K562 (cell line): ENCODE measurements around the gene TLE3. TPM values are rescaled to one million over a fixed set of nuclear protein-coding genes. Genes with fewer than 3 reads are reported as not detected.

ENCODE experiments used
- ATAC-seq: fragments of 200-7000 bp; cut with Tn5 transposase; 3 replicates; pipeline ENCODE4 v1.9.1; 2020; ENCODE audit warnings: moderate library complexity
- BruUV-seq: library from RNA; stranded (reverse); fragments of 400-500 nt; replicated peaks from 2 replicates; lab custom pipeline; 2021; lab: Mats Ljungman, UMichigan
- CTCF ChIA-PET: fragments of 300-600 bp; formaldehyde crosslinking; extraction: SDS; loops from one replicate; lab custom pipeline; 2021; ENCODE audit warnings: low intra/inter-chr PET ratio; lab: Yijun Ruan, JAX
- POLR2A ChIA-PET: fragments of 300-600, 350-650 bp; sonication (Branson Sonifier 250); formaldehyde crosslinking; extraction: SDS; loops from one replicate; lab custom pipeline; 2021; ENCODE audit warnings: antibody characterized with exemption, inconsistent platforms; lab: Yijun Ruan, JAX
- DNase-seq, 4 experiments: peaks; one replicate each; pipeline versions ENCODE4 v3.0.0 to v3.0.0-alpha.2; 2011 to 2018; ENCODE audit warnings: low spot score in 3 of 4, mixed read lengths in 3 of 4; ENCODE audit errors: extremely low read depth in 1 of 4
- FAIRE-seq: peaks from 2 replicates; lab custom pipeline; 2011; peaks lifted over from hg19 to GRCh38; lab: Jason Lieb, UNC
- H2AFZ ChIP-seq: 2 replicates; pipeline ENCODE4 v1.6.0; 2011; ENCODE audit warnings: low read depth, low read length, control low read depth, inconsistent platforms
- H3K27ac ChIP-seq: fragments of 200-600 bp; 3 replicates; pipeline ENCODE4 v1.8.0; 2011; ENCODE audit warnings: low read depth, mild to moderate bottlenecking, control low read depth, inconsistent platforms, low read length, moderate library complexity, mixed read lengths; ENCODE audit errors: extremely low read depth
- H3K27me3 ChIP-seq, 2 experiments: fragments of 300-600 bp in 1 of 2; 2 replicates in 1 of 2; 3 replicates in 1 of 2; pipeline versions ENCODE4 v1.6.0 to v1.8.0; 2011; ENCODE audit warnings: inconsistent platforms in 2 of 2, low read length in 2 of 2, mild to moderate bottlenecking in 1 of 2, mixed read lengths in 1 of 2, moderate library complexity in 1 of 2; ENCODE audit not compliant: control insufficient read depth in 2 of 2, insufficient read depth in 2 of 2
- H3K36me3 ChIP-seq: fragments of 300-600 bp; 3 replicates; pipeline ENCODE4 v1.8.0; 2011; ENCODE audit warnings: mild to moderate bottlenecking, low read length, inconsistent platforms; ENCODE audit not compliant: control insufficient read depth, insufficient read depth
- H3K4me1 ChIP-seq, 2 experiments: fragments of 200-600 bp in 1 of 2; replicated peaks in 1 of 2; 2 replicates in 1 of 2; 3 replicates in 1 of 2; pipeline versions ENCODE4 v1.5.1 to v1.8.0; 2011; ENCODE audit warnings: inconsistent platforms in 2 of 2, low read length in 2 of 2, mild to moderate bottlenecking in 1 of 2, mixed read lengths in 1 of 2, moderate library complexity in 1 of 2; ENCODE audit not compliant: control insufficient read depth in 2 of 2, insufficient read depth in 2 of 2
- H3K4me2 ChIP-seq: 2 replicates; pipeline ENCODE4 v1.6.1; 2011; ENCODE audit warnings: low read length, control low read depth, inconsistent platforms, mixed read lengths; ENCODE audit not compliant: insufficient read depth
- H3K4me3 ChIP-seq: fragments of 200-600 bp; sonication (generic), shearing (Covaris generic); 2 replicates; pipeline ENCODE4 v1.5.1; 2016; ENCODE audit warnings: control low read depth, inconsistent platforms
- H3K79me2 ChIP-seq: fragments of 200-600 bp; 3 replicates; pipeline ENCODE4 v1.8.0; 2011; ENCODE audit warnings: low read length, inconsistent platforms; ENCODE audit not compliant: control insufficient read depth, insufficient read depth
- H3K9ac ChIP-seq, 2 experiments: 2 replicates each; pipeline versions ENCODE4 v1.6.0 to v1.6.1; 2011; ENCODE audit warnings: low read depth in 2 of 2, low read length in 2 of 2, control low read depth in 1 of 2, inconsistent platforms in 1 of 2, mild to moderate bottlenecking in 1 of 2, mixed read lengths in 1 of 2; ENCODE audit not compliant: insufficient read depth in 1 of 2
- H3K9me1 ChIP-seq: one replicate; pipeline ENCODE4 v1.6.0; 2011; ENCODE audit warnings: inconsistent platforms, mild to moderate bottlenecking, low read length, moderate library complexity; ENCODE audit not compliant: control insufficient read depth, insufficient read depth
- H3K9me3 ChIP-seq: replicated peaks from 2 replicates; pipeline ENCODE4 v1.5.1; 2011; ENCODE audit warnings: low read depth, low read length, inconsistent platforms; ENCODE audit not compliant: control insufficient read depth, insufficient read depth
- H4K20me1 ChIP-seq: replicated peaks from 2 replicates; pipeline ENCODE4 v1.6.1; 2011; ENCODE audit warnings: low read length, inconsistent platforms, mixed read lengths; ENCODE audit not compliant: control insufficient read depth, insufficient read depth
- ILF3 ChIP-seq: fragments of 450-650 bp; IDR thresholded peaks from 2 replicates; pipeline ENCODE4 v1.6.1; 2018; ENCODE audit warnings: antibody characterized with exemption, mild to moderate bottlenecking, moderate library complexity, borderline replicate concordance
- NEUROD1 ChIP-seq: fragments of 150-350 bp; IDR thresholded peaks from 2 replicates; pipeline ENCODE4 v1.6.1; 2014; ENCODE audit warnings: borderline replicate concordance, low read length, low read depth; ENCODE audit not compliant: partially characterized antibody
- NFIX ChIP-seq: fragments of 250-450 bp; sonication (Bioruptor Pico); IDR thresholded peaks from 2 replicates; pipeline ENCODE4 v1.4.0; 2020; ENCODE audit warnings: low read depth, mild to moderate bottlenecking, moderate library complexity
- PTBP1 ChIP-seq: fragments of 200-400 bp; formaldehyde crosslinking; IDR thresholded peaks from 2 replicates; pipeline ENCODE4 v1.6.1; 2017; ENCODE audit warnings: low read depth, low read length
- SIN3B ChIP-seq: fragments of 450-650 bp; IDR thresholded peaks from 2 replicates; pipeline ENCODE4 v1.6.1; 2017; ENCODE audit warnings: low read depth, mild to moderate bottlenecking, moderate library complexity
- ZKSCAN1 ChIP-seq: fragments of 150-350 bp; IDR thresholded peaks from 2 replicates; pipeline ENCODE4 v1.6.1; 2016; ENCODE audit warnings: low read depth, low read length
- WGBS: fragments of 100-300 bp; shearing (Covaris generic); methylation state at CpG from one replicate; pipeline ENCODE4 v1.1.6; 2016; ENCODE audit warnings: low coverage, mixed read lengths; ENCODE audit not compliant: insufficient coverage; ENCODE audit errors: missing lambda C conversion rate; 5-methylcytosine and 5-hydroxymethylcytosine counted together
- in situ Hi-C: fragments of 300-500 bp; cut with MboI; formaldehyde crosslinking; loops from 4 replicates; pipeline ENCODE4 v1.15.0; 2018; ENCODE audit warnings: inconsistent platforms, mixed read lengths
- intact Hi-C: fragments of 100-400 bp; cut with micrococcal nuclease; formaldehyde crosslinking; loops from 2 replicates; pipeline ENCODE4 v1.14.2; 2022
- polyA plus RNA-seq, 8 experiments: library from polyadenylated mRNA; depleted of rRNA in 4 of 8; stranded (reverse) in 5 of 8; unstranded in 3 of 8; fragments of >200 nt; fragmentation: Nextera tagmentation in 2 of 8; fragmentation: Illumina TruSeq in 1 of 8; extraction: Ambion mirVana in 2 of 8; extraction: Trizol in 1 of 8; gene quantifications; 2 replicates each; pipeline versions ENCODE4 v1.2.1 to v1.2.3, GENCODE V29; 2011 to 2014; ENCODE audit warnings: inconsistent platforms in 1 of 8, missing spikeins in 1 of 8
- total RNA-seq, 7 experiments: library from RNA; depleted of rRNA in 6 of 7; stranded (reverse); fragments of >200 nt in 6 of 7; fragmentation: Illumina TruSeq in 2 of 7; extraction: Trizol in 2 of 7; gene quantifications; 2 replicates each; pipeline versions ENCODE4 v1.2.1 to v1.2.3, GENCODE V29; 2011 to 2021; ENCODE audit warnings: low replicate concordance in 1 of 7
- TF ChIP-seq, protein P1 (sequence below): fragments of 450-650 bp; IDR thresholded peaks from 2 replicates; pipeline ENCODE4 v1.6.1; 2016; ENCODE audit warnings: low read depth
- TF ChIP-seq, protein P2 (sequence below): fragments of 250-450 bp; sonication (Bioruptor Pico); IDR thresholded peaks from 2 replicates; pipeline ENCODE4 v1.4.0; 2020; ENCODE audit warnings: mild to moderate bottlenecking, moderate library complexity, borderline replicate concordance

The TLE3 gene
- total and polyA plus RNA-seq, 9 of the 15 experiments (the other 6 are each of a cell fraction or from before 2014, with no cell fraction given), result 1.5 to 84.2 (median 14.1) TPM

DNA sequence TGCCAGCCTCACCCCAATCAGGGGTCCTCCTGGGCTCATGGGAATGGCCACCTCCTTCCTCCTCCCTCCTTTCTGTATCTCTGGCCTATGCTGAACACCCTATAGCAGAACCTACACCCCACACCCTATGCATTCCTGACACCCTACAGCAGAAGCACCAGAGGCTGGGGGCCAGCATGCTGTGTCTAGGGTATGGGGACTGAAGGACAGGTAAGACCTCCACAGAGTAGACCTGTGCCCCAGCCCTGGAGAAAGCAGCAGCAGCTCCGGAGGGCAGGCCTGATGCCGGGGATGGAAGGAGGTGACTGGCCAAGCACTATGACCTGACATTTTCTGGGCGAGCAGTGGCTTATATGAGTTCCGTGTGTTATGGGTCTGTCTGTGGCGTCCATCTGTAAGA lies 66.9 kb downstream of the TLE3 start (continued):
- TF ChIP-seq, protein P1, sequence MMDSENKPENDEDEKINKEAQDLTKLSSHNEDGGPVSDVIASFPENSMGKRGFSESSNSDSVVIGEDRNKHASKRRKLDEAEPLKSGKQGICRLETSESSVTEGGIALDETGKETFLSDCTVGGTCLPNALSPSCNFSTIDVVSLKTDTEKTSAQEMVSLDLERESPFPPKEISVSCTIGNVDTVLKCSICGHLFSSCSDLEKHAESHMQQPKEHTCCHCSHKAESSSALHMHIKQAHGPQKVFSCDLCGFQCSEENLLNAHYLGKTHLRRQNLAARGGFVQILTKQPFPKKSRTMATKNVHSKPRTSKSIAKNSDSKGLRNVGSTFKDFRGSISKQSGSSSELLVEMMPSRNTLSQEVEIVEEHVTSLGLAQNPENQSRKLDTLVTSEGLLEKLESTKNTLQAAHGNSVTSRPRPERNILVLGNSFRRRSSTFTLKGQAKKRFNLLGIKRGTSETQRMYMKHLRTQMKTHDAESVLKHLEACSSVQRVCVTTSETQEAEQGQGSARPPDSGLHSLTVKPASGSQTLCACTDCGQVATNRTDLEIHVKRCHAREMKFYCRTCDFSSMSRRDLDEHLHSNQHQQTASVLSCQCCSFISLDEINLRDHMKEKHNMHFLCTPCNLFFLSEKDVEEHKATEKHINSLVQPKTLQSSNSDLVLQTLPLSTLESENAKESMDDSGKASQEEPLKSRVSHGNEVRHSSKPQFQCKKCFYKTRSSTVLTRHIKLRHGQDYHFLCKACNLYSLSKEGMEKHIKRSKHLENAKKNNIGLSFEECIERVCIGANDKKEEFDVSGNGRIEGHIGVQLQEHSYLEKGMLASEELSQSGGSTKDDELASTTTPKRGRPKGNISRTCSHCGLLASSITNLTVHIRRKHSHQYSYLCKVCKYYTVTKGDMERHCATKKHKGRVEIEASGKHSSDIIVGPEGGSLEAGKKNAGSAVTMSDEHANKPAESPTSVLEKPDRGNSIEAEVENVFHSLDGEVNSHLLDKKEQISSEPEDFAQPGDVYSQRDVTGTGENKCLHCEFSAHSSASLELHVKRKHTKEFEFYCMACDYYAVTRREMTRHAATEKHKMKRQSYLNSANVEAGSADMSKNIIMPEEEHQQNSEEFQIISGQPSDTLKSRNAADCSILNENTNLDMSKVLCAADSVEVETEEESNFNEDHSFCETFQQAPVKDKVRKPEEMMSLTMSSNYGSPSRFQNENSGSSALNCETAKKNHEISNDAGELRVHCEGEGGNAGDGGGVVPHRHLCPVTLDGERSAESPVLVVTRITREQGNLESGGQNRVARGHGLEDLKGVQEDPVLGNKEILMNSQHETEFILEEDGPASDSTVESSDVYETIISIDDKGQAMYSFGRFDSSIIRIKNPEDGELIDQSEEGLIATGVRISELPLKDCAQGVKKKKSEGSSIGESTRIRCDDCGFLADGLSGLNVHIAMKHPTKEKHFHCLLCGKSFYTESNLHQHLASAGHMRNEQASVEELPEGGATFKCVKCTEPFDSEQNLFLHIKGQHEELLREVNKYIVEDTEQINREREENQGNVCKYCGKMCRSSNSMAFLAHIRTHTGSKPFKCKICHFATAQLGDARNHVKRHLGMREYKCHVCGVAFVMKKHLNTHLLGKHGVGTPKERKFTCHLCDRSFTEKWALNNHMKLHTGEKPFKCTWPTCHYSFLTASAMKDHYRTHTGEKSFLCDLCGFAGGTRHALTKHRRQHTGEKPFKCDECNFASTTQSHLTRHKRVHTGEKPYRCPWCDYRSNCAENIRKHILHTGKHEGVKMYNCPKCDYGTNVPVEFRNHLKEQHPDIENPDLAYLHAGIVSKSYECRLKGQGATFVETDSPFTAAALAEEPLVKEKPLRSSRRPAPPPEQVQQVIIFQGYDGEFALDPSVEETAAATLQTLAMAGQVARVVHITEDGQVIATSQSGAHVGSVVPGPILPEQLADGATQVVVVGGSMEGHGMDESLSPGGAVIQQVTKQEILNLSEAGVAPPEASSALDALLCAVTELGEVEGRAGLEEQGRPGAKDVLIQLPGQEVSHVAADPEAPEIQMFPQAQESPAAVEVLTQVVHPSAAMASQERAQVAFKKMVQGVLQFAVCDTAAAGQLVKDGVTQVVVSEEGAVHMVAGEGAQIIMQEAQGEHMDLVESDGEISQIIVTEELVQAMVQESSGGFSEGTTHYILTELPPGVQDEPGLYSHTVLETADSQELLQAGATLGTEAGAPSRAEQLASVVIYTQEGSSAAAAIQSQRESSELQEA, result no peak
- TF ChIP-seq NEUROD1, result no peak

DNA sequence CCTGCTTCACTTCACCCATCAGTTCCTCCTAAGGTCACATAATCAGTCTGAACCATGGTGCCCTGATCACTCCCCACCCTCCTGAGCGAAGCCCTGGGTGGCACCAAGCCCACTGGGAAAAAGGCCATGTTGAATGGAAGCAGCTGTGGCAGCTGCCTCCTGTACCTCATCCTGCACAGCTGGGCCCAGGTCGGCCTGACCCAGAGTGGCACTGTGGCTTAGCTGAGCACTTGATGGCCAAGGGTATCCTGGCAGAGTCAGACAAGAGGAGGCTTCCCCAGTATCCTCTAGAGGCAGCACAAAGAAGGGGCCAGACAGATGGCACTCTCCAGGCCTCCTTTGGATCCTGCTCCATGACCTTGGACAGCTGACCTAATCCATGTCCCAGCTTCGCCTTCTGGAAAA lies 68.4 kb downstream of the TLE3 start:
- no TSS peak for BruUV-seq
- H2AFZ ChIP-seq, result no peak overlapping the region
- no peak overlapping the region for H3K4me3 ChIP-seq
- H3K4me2 ChIP-seq, result no peak overlapping the region
- H3K27ac ChIP-seq, result no peak overlapping the region
- FAIRE-seq, result no peak
- H3K79me2 ChIP-seq, result no peaks in the 10 kb centered on the region
- WGBS, result 0% methylated on average over 3 of the region's 3 CpGs
- DNase-seq, result no peak
- no peaks in the 10 kb centered on the region for H3K36me3 ChIP-seq
- ChIA-PET POLR2A (interaction anchor here (0.6 to 1.1 kb wide), 4 partner anchors 10 to 158 kb away, joined by 3 to 4 read pairs (median 3); no protein-coding TSS in a partner anchor), CTCF (no interaction called here)
- ATAC-seq, result no peak
- no peak for TF ChIP-seq SIN3B
- TF ChIP-seq NFIX (CRISPR knock-in tag), result no peak
- no peak for TF ChIP-seq ZKSCAN1
- TF ChIP-seq, protein P2, sequence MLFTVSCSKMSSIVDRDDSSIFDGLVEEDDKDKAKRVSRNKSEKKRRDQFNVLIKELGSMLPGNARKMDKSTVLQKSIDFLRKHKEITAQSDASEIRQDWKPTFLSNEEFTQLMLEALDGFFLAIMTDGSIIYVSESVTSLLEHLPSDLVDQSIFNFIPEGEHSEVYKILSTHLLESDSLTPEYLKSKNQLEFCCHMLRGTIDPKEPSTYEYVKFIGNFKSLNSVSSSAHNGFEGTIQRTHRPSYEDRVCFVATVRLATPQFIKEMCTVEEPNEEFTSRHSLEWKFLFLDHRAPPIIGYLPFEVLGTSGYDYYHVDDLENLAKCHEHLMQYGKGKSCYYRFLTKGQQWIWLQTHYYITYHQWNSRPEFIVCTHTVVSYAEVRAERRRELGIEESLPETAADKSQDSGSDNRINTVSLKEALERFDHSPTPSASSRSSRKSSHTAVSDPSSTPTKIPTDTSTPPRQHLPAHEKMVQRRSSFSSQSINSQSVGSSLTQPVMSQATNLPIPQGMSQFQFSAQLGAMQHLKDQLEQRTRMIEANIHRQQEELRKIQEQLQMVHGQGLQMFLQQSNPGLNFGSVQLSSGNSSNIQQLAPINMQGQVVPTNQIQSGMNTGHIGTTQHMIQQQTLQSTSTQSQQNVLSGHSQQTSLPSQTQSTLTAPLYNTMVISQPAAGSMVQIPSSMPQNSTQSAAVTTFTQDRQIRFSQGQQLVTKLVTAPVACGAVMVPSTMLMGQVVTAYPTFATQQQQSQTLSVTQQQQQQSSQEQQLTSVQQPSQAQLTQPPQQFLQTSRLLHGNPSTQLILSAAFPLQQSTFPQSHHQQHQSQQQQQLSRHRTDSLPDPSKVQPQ (CRISPR knock-in tag), result no peak
- no peak for TF ChIP-seq ILF3
- no peak for TF ChIP-seq PTBP1
- H4K20me1 ChIP-seq, result peaks cover 10% of the 10 kb centered on the region; the same call in 1 of the 2 replicates
- in situ Hi-C loops, result no loop called here
- H3K9ac ChIP-seq, result no peak overlapping the region
- H3K9me1 ChIP-seq, result no peaks in the 10 kb centered on the region
- no peaks in the 10 kb centered on the region for H3K9me3 ChIP-seq
- intact Hi-C loops, result no loop called here
- H3K4me1 ChIP-seq, result peaks cover 0 to 7% of the 10 kb centered on the region in 2 experiments; a peak in 1 of 5 replicates
- H3K27me3 ChIP-seq, result peaks cover 31 to 67% of the 10 kb centered on the region in 2 experiments; a peak in 4 of 5 replicates
